CD14-positive monocyte (primary cell): ENCODE measurements around the gene GCG. TPM values are rescaled to one million over a fixed set of nuclear protein-coding genes. Genes with fewer than 3 reads are reported as not detected.

Experiments used
- DNase-seq, 3 donors: peaks; one replicate each; pipeline ENCODE4 v3.0.0-alpha.2; 2011 to 2022
- H2AFZ ChIP-seq: 2 replicates; pipeline ENCODE4 v1.6.0; 2012; ENCODE audit warnings: mild to moderate bottlenecking, low read depth, low read length, inconsistent platforms; ENCODE audit not compliant: insufficient read depth, poor library complexity, severe bottlenecking
- H3K27ac ChIP-seq, 2 donors: 1 replicate in 1 of 2; 2 replicates in 1 of 2; pipeline ENCODE4 v1.5.1; 2012 to 2013; ENCODE audit warnings: low read length in 2 of 2, control low read depth in 1 of 2, inconsistent platforms in 1 of 2, low read depth in 1 of 2, mild to moderate bottlenecking in 1 of 2
- H3K27me3 ChIP-seq, 2 donors: one replicate each; pipeline versions ENCODE4 v1.6.0 to v1.6.1; 2011 to 2013; ENCODE audit warnings: low read length in 2 of 2; ENCODE audit not compliant: control insufficient read depth in 2 of 2, insufficient read depth in 2 of 2
- H3K36me3 ChIP-seq, 2 donors: replicated peaks in 1 of 2; 1 replicate in 1 of 2; 2 replicates in 1 of 2; pipeline versions ENCODE4 v1.5.1 to v1.6.1; 2012 to 2013; ENCODE audit warnings: low read length in 2 of 2, control low read depth in 1 of 2, inconsistent platforms in 1 of 2, mild to moderate bottlenecking in 1 of 2; ENCODE audit not compliant: insufficient read depth in 2 of 2, control insufficient read depth in 1 of 2
- H3K4me1 ChIP-seq, 2 donors: 1 replicate in 1 of 2; 2 replicates in 1 of 2; pipeline versions ENCODE4 v1.5.1 to v1.6.1; 2012 to 2013; ENCODE audit warnings: low read length in 2 of 2, control low read depth in 1 of 2, inconsistent platforms in 1 of 2, mild to moderate bottlenecking in 1 of 2, moderate library complexity in 1 of 2; ENCODE audit not compliant: insufficient read depth in 2 of 2, control insufficient read depth in 1 of 2
- H3K4me2 ChIP-seq: replicated peaks from 2 replicates; pipeline ENCODE3; 2012; ENCODE audit warnings: low read length, moderate library complexity, mild to moderate bottlenecking; ENCODE audit not compliant: poor library complexity, severe bottlenecking; ENCODE audit errors: extremely low read depth
- H3K4me3 ChIP-seq, 3 experiments: fragments of 200-600 bp in 1 of 3; sonication (generic) in 1 of 3; replicated peaks in 1 of 3; 1 replicate in 2 of 3; 2 replicates in 1 of 3; pipeline ENCODE4 v1.5.1; 2011 to 2013; ENCODE audit warnings: low read length in 3 of 3, mild to moderate bottlenecking in 3 of 3, control low read depth in 2 of 3, low read depth in 2 of 3, inconsistent platforms in 1 of 3, moderate library complexity in 1 of 3
- H3K79me2 ChIP-seq: 2 replicates; pipeline ENCODE4 v1.6.0; 2012; ENCODE audit warnings: mild to moderate bottlenecking, control low read depth, inconsistent platforms, low read length, moderate library complexity; ENCODE audit not compliant: insufficient read depth
- H3K9ac ChIP-seq: 2 replicates; pipeline ENCODE4 v1.6.0; 2017; ENCODE audit warnings: low read length, mild to moderate bottlenecking; ENCODE audit not compliant: insufficient read depth, poor library complexity, severe bottlenecking
- H3K9me3 ChIP-seq, 2 donors: replicated peaks in 1 of 2; 1 replicate in 1 of 2; 2 replicates in 1 of 2; pipeline versions ENCODE4 v1.5.1 to v1.6.1; 2012 to 2013; ENCODE audit warnings: low read length in 2 of 2, control low read depth in 1 of 2; ENCODE audit not compliant: control insufficient read depth in 1 of 2, insufficient read depth in 1 of 2
- H4K20me1 ChIP-seq: 2 replicates; pipeline ENCODE4 v1.6.0; 2012; ENCODE audit warnings: mild to moderate bottlenecking, low read length, control low read depth, moderate library complexity; ENCODE audit not compliant: insufficient read depth
- H3K27ac Mint-ChIP-seq, 7 donors: one replicate each; pipeline ENCODE4 v1.8.0; 2020; ENCODE audit warnings: mild to moderate bottlenecking in 7 of 7, mixed read lengths in 7 of 7, moderate library complexity in 6 of 7, inconsistent platforms in 2 of 7
- H3K27me3 Mint-ChIP-seq, 3 donors: one replicate each; pipeline ENCODE4 v1.8.0; 2021 to 2022; ENCODE audit warnings: low read depth in 3 of 3, mild to moderate bottlenecking in 3 of 3, mixed read lengths in 3 of 3, moderate library complexity in 3 of 3, inconsistent platforms in 1 of 3
- H3K36me3 Mint-ChIP-seq, 2 donors: one replicate each; pipeline ENCODE4 v1.8.0; 2020; ENCODE audit warnings: mixed read lengths in 2 of 2, inconsistent platforms in 1 of 2, mild to moderate bottlenecking in 1 of 2
- H3K4me1 Mint-ChIP-seq: one replicate; pipeline ENCODE4 v1.8.0; 2020; ENCODE audit warnings: mild to moderate bottlenecking, mixed read lengths
- H3K4me3 Mint-ChIP-seq, 2 donors: one replicate each; pipeline ENCODE4 v1.8.0; 2020; ENCODE audit warnings: mild to moderate bottlenecking in 2 of 2, mixed read lengths in 2 of 2, moderate library complexity in 1 of 2
- H3K9me3 Mint-ChIP-seq, 7 donors: one replicate each; pipeline ENCODE4 v1.8.0; 2020 to 2022; ENCODE audit warnings: mixed read lengths in 7 of 7, mild to moderate bottlenecking in 6 of 7, moderate library complexity in 6 of 7, inconsistent platforms in 2 of 7
- WGBS: methylation state at CpG from one replicate; pipeline ENCODE4 v1.1.5; 2013; ENCODE audit warnings: missing lambda C conversion rate; ENCODE audit not compliant: insufficient coverage; 5-methylcytosine and 5-hydroxymethylcytosine counted together
- intact Hi-C, 2 donors: fragments of 100-400 bp; cut with micrococcal nuclease; formaldehyde crosslinking; loops; one replicate each; pipeline versions ENCODE4 v1.15.0 to v1.15.1; 2023
- polyA plus RNA-seq, 3 donors: library from polyadenylated mRNA; depleted of rRNA in 1 of 3; unstranded in 2 of 3; stranded (reverse) in 1 of 3; fragments of 300-500 nt in 2 of 3; fragments of >200 nt in 1 of 3; fragmentation: Illumina TruSeq in 2 of 3; gene quantifications; 1 replicate in 2 of 3; 2 replicates in 1 of 3; pipeline ENCODE4 v1.2.3, GENCODE V29; 2012 to 2021
- TF ChIP-seq, protein P1 (sequence below): fragments of 200-600 bp; IDR thresholded peaks from one replicate; pipeline ENCODE4 v1.8.0; 2022; ENCODE audit warnings: antibody characterized with exemption, mild to moderate bottlenecking

The GCG gene
- polyA plus RNA-seq, 3 donors, result not detected

DNA sequence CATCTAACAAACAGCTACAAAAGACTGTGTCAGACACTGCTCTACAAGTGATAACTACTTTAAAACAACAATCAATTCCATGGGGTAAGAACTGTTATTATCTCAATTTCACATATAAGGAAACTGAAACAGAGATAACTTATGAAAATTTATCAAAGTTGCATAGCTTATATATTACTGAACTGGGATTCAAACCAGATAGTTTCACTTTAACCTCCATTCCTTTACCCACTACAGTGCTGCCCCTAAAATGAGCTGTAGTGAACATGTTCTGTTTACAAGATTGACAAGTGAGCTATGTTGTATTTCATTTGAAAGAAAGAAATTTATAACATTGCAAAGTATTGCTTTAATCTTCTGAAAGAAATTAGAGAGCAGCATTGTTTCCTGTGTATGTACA lies 14.1 kb upstream of the GCG start:
- H2AFZ ChIP-seq, result no peak overlapping the region
- no peaks in the 10 kb centered on the region for H3K4me1 ChIP-seq
- Mint-ChIP-seq H3K27me3 (peaks cover 0 to 1% (median 0%) of the 10 kb centered on the region in 3 donors), H3K4me3 (no peak overlapping the region), H3K4me1 (no peaks in the 10 kb centered on the region), H3K27ac (no peak overlapping the region), H3K36me3 (no peaks in the 10 kb centered on the region), H3K9me3 (no peaks in the 10 kb centered on the region)
- no peaks in the 10 kb centered on the region for H4K20me1 ChIP-seq
- TF ChIP-seq, protein P1, sequence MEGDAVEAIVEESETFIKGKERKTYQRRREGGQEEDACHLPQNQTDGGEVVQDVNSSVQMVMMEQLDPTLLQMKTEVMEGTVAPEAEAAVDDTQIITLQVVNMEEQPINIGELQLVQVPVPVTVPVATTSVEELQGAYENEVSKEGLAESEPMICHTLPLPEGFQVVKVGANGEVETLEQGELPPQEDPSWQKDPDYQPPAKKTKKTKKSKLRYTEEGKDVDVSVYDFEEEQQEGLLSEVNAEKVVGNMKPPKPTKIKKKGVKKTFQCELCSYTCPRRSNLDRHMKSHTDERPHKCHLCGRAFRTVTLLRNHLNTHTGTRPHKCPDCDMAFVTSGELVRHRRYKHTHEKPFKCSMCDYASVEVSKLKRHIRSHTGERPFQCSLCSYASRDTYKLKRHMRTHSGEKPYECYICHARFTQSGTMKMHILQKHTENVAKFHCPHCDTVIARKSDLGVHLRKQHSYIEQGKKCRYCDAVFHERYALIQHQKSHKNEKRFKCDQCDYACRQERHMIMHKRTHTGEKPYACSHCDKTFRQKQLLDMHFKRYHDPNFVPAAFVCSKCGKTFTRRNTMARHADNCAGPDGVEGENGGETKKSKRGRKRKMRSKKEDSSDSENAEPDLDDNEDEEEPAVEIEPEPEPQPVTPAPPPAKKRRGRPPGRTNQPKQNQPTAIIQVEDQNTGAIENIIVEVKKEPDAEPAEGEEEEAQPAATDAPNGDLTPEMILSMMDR, result no peak
- no peaks in the 10 kb centered on the region for H3K9me3 ChIP-seq
- peaks cover 0 to 1% of the 10 kb centered on the region in 2 donors for H3K27me3 ChIP-seq
- no peaks in the 10 kb centered on the region for H3K36me3 ChIP-seq
- intact Hi-C loops, result no loop called here
- H3K79me2 ChIP-seq, result no peaks in the 10 kb centered on the region
- no peak overlapping the region for H3K4me2 ChIP-seq
- H3K27ac ChIP-seq, result no peak overlapping the region
- no peak overlapping the region for H3K4me3 ChIP-seq
- DNase-seq, result no peak
- no peak overlapping the region for H3K9ac ChIP-seq

- no CpG with 5 or more reads among the region's 2 CpGs for WGBS
- H4K20me1 ChIP-seq, result no peaks in the 10 kb centered on the region
- Mint-ChIP-seq H3K4me3 (no peak overlapping the region), H3K27ac (no peak overlapping the region), H3K36me3 (no peaks in the 10 kb centered on the region), H3K9me3 (no peaks in the 10 kb centered on the region), H3K4me1 (no peaks in the 10 kb centered on the region), H3K27me3 (peaks cover 0 to 1% (median 0%) of the 10 kb centered on the region in 3 donors)
- no peaks in the 10 kb centered on the region for H3K4me1 ChIP-seq
- no peaks in the 10 kb centered on the region for H3K9me3 ChIP-seq
- H3K9ac ChIP-seq, result no peak overlapping the region
- TF ChIP-seq, protein P1, result no peak
- H3K79me2 ChIP-seq, result no peaks in the 10 kb centered on the region
- intact Hi-C loops, result no loop called here
- no peak for DNase-seq
- no peak overlapping the region for H3K4me2 ChIP-seq
- no peak overlapping the region for H2AFZ ChIP-seq
- no peak overlapping the region for H3K4me3 ChIP-seq
- H3K27me3 ChIP-seq, result no peaks in the 10 kb centered on the region
- no peaks in the 10 kb centered on the region for H3K36me3 ChIP-seq
- no peak overlapping the region for H3K27ac ChIP-seq
These were observed 12.8 kb upstream of the GCG start for GRCh38 chr2:162164802-162165201.
